C4-2B (cell line): ENCODE data around the gene UBE2E2.

Experiments
- H3K27ac ChIP-seq: fragments of 450-650 bp; 2 replicates; pipeline ENCODE4 v1.5.1; 2017
- CTCF ChIP-seq: fragments of 450-650 bp; conservative IDR thresholded peaks from 2 replicates; pipeline ENCODE4 v1.5.1; 2017; ENCODE audit warnings: mild to moderate bottlenecking
- ZFX ChIP-seq: fragments of 450-650 bp; IDR thresholded peaks from 2 replicates; pipeline ENCODE4 v1.6.1; 2017

UBE2E2 gene

GRCh38 chr3:23567917-23568316, 364.8 kb downstream of the UBE2E2 start:
- TF ChIP-seq CTCF (no peak), ZFX (no peak)
- no peak overlapping the region for H3K27ac ChIP-seq

DNA sequence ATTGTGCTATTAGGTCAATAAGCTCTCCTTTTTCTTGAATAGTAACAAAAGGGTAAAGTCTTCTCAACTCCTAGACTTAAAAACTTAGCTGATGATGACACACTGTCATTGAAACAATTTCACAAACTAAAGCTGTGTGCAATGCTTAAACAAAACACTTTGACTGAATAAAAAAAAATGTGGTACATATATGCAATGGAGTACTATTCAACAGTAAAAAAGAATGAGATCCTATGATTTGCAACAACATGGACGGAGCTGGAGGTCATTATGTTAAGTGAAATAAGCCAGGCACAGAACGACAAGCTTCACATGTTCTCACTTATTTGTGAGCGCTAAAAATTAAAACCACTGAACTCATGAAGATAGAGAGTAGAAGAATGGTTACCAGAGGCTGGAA, 370.7 kb downstream of the UBE2E2 start:
- H3K27ac ChIP-seq, result no peak overlapping the region
- TF ChIP-seq ZFX (no peak), CTCF (no peak)

GRCh38 chr3:23574822-23575315, 371.7 kb downstream of the UBE2E2 start:
- H3K27ac ChIP-seq, result no peak overlapping the region
- no peak for TF ChIP-seq ZFX
- TF ChIP-seq CTCF, result no peak

DNA sequence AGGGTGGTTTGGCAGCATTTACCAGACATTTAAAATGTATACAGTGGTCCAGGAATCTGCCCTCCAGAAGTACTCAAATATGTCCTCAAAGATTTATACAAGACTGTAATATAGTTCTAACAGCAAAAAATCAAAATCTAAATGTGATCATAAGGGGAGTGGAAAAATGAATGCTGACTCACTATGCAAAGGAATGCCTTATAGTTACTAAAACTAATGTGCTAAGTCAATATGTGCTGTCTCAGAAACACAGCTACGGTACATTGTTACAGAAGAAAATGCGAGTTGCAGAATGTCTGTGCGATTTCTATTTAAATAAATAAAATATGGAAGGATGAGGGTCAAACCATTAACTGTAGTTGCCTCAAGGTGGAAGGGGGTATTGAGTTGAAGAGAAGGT, 372.6 kb downstream of the UBE2E2 start:
- TF ChIP-seq CTCF, result no peak
- TF ChIP-seq ZFX, result no peak
- no peak overlapping the region for H3K27ac ChIP-seq

- TF ChIP-seq ZFX, result no peak
- no peak overlapping the region for H3K27ac ChIP-seq
Observed at GRCh38 chr3:23576379-23576959, 373.3 kb downstream of the UBE2E2 start.

GRCh38 chr3:23580096-23580713, 377.1 kb downstream of the UBE2E2 start:
- TF ChIP-seq ZFX (no peak), CTCF (no peak)
- H3K27ac ChIP-seq, result peak overlapping the region; percentile 28; the same call in 1 of the 2 replicates

GRCh38 chr3:23583980-23584740, 381.0 kb downstream of the UBE2E2 start:
- no peak overlapping the region for H3K27ac ChIP-seq
- no peak for TF ChIP-seq ZFX
- TF ChIP-seq CTCF, result no peak
